Ramos (cell line): ENCODE measurements around the gene CISH.

Experiments
- in situ Hi-C: fragments of 300-500 bp; cut with MboI; formaldehyde crosslinking; loops from one replicate; pipeline ENCODE4 v1.14.3; 2022; ENCODE audit warnings: low sequenced_read_pairs; ENCODE audit not compliant: unreplicated experiment

The CISH gene

DNA sequence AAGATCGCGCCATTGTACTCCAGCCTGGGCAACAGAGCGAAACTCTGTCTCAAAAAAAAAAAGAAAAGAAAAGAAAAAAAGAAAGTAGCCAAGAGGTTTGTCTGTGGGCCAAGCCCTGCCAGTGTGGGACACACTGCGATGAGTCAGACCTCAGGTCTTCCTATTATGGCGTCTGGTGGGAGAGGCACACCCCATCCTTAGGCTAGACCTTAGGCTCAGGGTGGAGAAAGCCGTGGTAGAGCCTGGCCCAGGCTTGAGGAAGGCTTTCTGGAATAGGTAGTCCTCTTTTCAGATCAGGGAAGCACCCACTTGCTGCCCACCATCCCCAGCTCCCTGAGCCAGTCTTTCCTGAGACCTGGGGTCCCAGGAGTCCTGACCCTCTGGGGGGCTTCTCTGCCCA, 36.2 kb downstream of the CISH start:
- in situ Hi-C loops: no loop called here

GRCh38 chr3:50574444-50574831, 37.1 kb downstream of the CISH start:
- in situ Hi-C loops: no loop called here

DNA sequence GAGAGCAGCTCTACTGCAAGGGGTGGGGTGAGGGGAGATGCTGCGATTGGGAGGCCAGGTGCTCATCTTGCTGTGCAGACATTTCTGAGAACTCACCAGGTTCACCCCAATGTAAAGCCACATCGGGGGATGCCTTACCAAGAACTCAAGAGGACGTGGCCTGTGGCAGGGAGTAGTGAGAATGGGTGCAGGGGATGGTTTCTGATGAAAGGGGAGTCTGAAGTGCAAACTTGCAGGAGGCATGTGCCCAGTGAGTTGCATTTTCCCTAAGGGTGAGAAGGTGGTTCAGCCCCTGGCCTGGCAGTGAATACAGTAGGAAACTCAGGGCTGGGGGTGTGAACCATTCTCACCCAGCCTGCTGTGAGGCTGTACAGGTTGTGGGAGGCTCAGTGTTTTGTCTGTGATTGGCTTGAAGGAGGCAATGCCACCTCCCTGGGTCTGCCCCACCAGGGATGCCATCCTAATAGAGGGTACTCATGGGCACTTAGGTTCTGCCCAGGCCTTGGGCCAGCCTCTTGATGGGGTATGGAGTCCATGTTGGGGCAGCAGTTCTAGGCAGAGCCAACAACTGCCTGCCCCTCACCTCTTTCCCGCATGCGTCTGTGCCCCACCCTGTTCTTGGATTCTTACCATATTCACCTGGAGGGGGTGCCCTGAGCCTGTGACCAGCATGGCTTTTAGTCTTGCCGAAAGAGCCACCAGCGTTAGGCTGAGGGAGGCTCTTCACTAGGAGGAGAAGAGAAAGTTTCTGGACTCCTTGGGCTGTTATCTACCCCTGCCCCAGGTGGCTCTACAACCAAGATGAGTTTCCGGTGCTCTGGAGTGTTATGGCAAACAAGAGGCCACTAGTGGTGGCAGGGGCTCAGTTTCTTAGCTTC, 37.8 kb downstream of the CISH start:
- in situ Hi-C loops: no loop called here

GRCh38 chr3:50572801-50573371, 38.7 kb downstream of the CISH start:
- in situ Hi-C loops: no loop called here

DNA sequence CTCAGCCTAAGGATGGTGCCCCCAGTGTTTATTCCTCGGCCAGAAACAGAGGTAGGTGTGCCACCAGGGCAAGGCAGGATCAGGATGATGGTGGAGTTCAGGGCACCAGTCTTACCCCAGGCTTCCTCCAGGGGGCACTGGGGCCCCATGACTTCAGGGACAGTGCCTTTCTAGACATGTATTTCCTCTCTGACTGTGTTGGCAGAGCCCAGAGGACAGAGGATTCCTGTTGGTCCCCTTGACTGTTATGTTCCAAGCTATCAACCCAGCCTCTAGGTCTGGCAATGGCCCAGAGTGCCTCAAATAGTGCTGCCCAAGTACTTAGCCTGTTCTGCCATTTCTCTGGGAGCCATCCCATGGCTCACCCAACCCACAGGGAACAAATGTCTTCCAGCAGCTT, 39.4 kb downstream of the CISH start:
- in situ Hi-C loops: no loop called here

DNA sequence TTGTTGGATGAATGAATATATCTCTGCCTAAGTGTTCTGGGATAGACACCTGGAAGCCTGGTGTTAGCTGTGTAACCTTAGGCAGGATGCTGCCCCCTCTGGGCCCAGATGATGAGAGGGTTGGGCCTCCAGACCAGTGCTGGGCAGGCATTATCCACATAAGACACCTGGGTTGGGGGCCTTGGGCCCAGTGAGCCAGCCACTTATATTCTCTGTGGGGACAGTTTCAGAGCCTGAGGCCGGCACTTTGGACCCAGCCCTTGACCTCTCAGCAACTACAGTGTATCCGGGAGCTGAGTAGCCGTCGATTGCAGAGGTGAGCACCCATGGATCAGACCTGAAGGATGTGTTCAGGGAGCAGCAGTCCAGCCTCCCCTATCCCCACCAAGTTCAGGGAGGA, 40.1 kb downstream of the CISH start:
- in situ Hi-C loops: no loop called here

DNA sequence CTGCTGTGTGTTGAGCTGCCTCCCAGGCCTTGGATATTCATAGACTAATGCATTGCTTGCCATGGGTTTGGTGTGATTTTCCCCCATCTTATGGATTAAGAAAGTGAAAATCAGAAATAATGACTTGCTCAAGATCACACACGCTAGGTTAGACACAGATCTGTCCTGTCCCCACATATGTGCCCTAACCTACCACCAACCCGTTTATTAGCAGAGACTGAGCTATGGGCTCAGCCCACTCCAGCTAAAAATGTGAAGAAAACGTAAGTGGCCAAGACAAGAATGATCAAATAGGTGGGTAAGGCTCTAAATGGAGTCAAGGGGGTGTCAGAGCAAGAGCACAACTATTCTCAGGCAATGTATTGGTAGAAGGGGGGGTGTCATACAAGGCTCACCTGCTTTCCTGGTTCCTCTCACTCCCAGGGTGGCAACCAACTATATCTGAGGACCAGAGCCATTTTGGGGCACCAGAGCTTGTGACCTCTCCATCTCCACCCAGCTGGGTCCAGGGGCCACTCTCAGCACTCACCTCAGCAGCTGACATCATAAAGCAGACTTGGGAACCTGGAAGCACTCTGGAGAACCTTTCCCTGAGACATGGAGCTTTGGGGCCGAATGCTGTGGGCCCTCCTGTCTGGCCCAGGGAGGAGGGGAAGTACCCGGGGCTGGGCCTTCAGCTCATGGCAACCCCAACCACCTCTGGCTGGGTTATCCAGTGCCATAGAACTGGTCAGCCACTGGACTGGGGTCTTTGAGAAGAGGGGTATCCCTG, 40.9 kb downstream of the CISH start:
- in situ Hi-C loops: no loop called here

GRCh38 chr3:50568947-50569749, 42.4 kb downstream of the CISH start, which contains the start of gene HEMK1:
HEMK1 (plus strand) TSS chr3:50569522; CDS start chr3:50571105, 1,583 bp downstream.
- in situ Hi-C loops: no loop called here

- in situ Hi-C loops: no loop called here
Measured at GRCh38 chr3:50567386-50568167, 44.0 kb downstream of the CISH start, which contains the start of gene C3orf18. C3orf18 (minus strand) TSS chr3:50567747; CDS start chr3:50565699, 2,048 bp downstream.

DNA sequence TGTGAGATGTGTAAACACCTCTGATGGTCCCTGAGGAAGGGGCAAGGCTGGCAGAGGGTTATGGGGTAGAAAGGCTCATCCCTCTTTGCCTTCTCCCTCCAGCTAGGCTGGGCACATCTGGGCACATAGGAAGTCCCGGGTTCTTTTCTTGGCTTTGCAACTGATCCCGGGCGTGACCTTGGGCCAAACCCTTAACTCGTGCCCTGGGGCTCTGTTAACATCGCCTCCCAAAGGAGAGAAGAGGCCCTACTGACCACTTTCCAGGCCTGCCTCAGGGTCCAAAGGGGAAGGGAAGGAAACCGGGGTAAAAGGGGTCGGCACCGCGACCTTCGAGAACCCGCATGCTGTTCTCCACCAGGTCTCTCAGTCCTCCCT, 44.6 kb downstream of the CISH start:
- in situ Hi-C loops: no loop called here

GRCh38 chr3:50564321-50564720, 47.3 kb downstream of the CISH start:
- in situ Hi-C loops: no loop called here

- in situ Hi-C loops: no loop called here
Measured at GRCh38 chr3:50563867-50564266, 47.7 kb downstream of the CISH start.

DNA sequence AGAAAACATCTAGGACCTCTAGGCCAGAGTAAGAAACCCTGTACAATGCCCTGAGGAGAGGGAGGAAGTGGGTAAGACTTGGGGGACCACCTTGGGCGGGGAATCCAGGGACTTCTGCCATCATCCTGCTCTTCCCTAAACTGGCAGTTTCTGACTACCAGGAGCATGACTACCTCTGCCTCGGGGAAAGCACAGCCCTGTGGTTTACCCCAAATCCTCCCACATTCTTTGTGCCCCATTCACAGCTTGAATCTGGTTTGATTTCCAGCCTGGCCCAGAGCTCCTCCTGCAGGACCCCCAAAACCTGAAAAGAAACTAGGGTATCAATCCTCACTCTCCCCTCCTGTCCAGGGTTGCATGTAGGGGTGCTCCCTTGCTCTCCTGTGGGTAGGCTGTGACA, 48.7 kb downstream of the CISH start:
- in situ Hi-C loops: no loop called here

GRCh38 chr3:50559702-50560101, 51.9 kb downstream of the CISH start:
- in situ Hi-C loops: no loop called here

- in situ Hi-C loops: no loop called here
Measured at GRCh38 chr3:50557915-50558314, 53.7 kb downstream of the CISH start.

DNA sequence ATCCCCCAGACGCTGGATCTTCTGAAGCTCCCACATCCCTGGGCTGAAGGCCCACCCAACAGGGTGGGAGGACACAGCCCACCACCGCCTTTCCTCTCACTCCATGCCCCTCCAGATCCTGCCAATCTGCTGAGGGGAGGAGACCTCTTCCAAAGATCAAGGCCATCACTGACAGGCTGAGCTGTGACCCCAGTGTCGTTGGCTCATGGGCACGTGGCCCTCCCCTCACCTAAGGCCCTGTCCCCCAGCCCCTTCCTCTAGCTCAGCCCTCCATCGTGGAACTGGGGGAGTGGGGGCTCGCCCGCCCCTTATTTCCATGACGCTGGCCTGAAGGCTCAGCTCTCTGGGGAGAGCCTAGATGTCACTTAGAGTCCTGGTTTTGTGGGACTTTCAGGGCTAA, 54.5 kb downstream of the CISH start:
- in situ Hi-C loops: no loop called here
